ENCODE data around the gene ERC2.

DNA sequence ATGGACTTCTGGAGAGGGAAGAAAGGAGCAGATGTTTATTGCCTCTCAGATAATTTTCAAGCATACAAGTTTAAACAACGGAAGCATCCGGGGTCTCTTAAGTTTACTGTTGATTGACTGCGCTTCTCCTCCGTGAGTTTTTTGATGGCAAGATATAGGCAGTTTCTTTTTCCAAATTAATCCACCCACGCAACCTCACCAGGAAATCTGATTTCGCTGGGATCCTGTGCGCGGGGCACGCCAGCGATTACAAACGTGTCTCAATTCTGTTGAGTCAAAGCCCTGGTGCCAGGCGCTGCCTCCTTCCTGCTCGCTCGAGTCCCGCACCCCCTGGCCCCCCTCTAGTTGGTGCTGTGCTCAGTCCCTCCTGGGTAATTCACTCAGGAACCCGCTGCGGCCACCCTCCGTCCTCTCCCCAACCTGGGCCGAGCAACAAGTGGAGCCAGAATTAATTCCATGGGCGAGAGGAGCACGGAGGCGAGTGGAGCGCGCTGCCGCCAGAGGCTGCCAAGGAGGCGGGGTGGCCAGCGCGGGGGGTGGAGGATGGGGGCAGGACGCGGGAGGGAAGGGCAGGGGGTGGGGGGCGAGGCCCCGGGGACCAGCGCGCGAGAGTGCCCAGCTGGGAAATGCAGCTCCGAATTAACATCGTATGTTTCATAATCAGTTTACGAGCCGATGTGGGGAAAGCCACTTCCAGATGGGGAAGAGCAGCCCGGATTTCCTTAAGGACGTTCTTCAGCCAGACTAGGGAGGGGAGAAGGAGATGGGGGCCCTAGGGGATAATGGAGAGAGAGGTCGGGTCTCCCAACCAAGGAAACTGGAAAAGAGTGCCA, 987.1 kb downstream of the ERC2 start:
- TF ChIP-seq, protein P1, sequence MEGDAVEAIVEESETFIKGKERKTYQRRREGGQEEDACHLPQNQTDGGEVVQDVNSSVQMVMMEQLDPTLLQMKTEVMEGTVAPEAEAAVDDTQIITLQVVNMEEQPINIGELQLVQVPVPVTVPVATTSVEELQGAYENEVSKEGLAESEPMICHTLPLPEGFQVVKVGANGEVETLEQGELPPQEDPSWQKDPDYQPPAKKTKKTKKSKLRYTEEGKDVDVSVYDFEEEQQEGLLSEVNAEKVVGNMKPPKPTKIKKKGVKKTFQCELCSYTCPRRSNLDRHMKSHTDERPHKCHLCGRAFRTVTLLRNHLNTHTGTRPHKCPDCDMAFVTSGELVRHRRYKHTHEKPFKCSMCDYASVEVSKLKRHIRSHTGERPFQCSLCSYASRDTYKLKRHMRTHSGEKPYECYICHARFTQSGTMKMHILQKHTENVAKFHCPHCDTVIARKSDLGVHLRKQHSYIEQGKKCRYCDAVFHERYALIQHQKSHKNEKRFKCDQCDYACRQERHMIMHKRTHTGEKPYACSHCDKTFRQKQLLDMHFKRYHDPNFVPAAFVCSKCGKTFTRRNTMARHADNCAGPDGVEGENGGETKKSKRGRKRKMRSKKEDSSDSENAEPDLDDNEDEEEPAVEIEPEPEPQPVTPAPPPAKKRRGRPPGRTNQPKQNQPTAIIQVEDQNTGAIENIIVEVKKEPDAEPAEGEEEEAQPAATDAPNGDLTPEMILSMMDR (conservative IDR thresholded peaks at IDR 0.05 in 1 of 2, IDR thresholded peaks at IDR 0.05 in 1 of 2; ENCODE audit: extremely low read depth in 1 of 2, insufficient read depth in 1 of 2, low read depth in 1 of 2, low read length in 2 of 2): no peak
- no peak for TF ChIP-seq EZH2 (IDR thresholded peaks at IDR 0.05; ENCODE audit: borderline replicate concordance, low read length)

Data from mammary epithelial cell (primary cell).